HCT116 (cell line): Measurements from ENCODE around the gene GRID2. TPM values are rescaled to one million over a fixed set of nuclear protein-coding genes. Genes with fewer than 3 reads are reported as not detected.

ENCODE experiments used
- ATAC-seq: fragments of 200-7000 bp; cut with Tn5 transposase; 2 replicates; pipeline ENCODE4 v1.9.1; 2020; ENCODE audit warnings: mild to moderate bottlenecking, moderate library complexity
- BruUV-seq: library from RNA; stranded (reverse); fragments of 400-500 nt; replicated peaks from 2 replicates; lab custom pipeline; 2021; lab: Mats Ljungman, UMichigan
- CTCF ChIA-PET: fragments of 300-600 bp; sonication (Branson Sonifier 250); formaldehyde crosslinking; loops from one replicate; lab custom pipeline; 2021; ENCODE audit warnings: antibody characterized with exemption; lab: Charles Lee
- POLR2A ChIA-PET: fragments of 300-600, 350-600 bp; sonication (Branson Sonifier 250); formaldehyde crosslinking; loops from one replicate; lab custom pipeline; 2021; ENCODE audit warnings: antibody characterized with exemption; lab: Charles Lee
- RAD21 ChIA-PET, 2 experiments: fragments of 300-600 bp; sonication (Branson Sonifier 250); formaldehyde crosslinking; loops; one replicate each; lab custom pipeline; 2023; ENCODE audit warnings: low total read pairs in 2 of 2; ENCODE audit not compliant: uncharacterized antibody in 2 of 2, unreplicated experiment in 2 of 2, low non-redundant PET in 1 of 2; lab: Charles Lee
- DNase-seq: peaks from one replicate; pipeline ENCODE4 v3.0.0-alpha.2; 2010; ENCODE audit warnings: low read depth, low spot score
- H2AFZ ChIP-seq: fragments of 200-600 bp; shearing (Covaris generic), sonication (generic); 2 replicates; pipeline ENCODE4 v1.6.1; 2017; ENCODE audit warnings: low read depth, mixed run types, mixed read lengths, antibody characterized with exemption, low read length; ENCODE audit not compliant: poor library complexity, severe bottlenecking
- H3K27ac ChIP-seq: 2 replicates; pipeline ENCODE4 v1.5.1; 2012; ENCODE audit warnings: low read depth, low read length
- H3K27me3 ChIP-seq: fragments of 200-600 bp; sonication (generic); 2 replicates; pipeline ENCODE4 v1.6.1; 2016; ENCODE audit warnings: mixed run types, low read length, mixed read lengths; ENCODE audit not compliant: insufficient read depth
- H3K36me3 ChIP-seq, 2 experiments: fragments of 200-500 bp in 1 of 2; fragments of 200-600 bp in 1 of 2; sonication (Bioruptor generic) in 1 of 2; sonication (generic) in 1 of 2; 2 replicates each; pipeline versions ENCODE4 v1.5.1 to v1.6.1; 2014 to 2016; ENCODE audit warnings: low read length in 2 of 2, inconsistent platforms in 1 of 2, mixed read lengths in 1 of 2, mixed run types in 1 of 2; ENCODE audit not compliant: insufficient read depth in 2 of 2, control insufficient read depth in 1 of 2
- H3K4me1 ChIP-seq, 2 experiments: fragments of 200-600 bp in 1 of 2; sonication (generic) in 1 of 2; 2 replicates each; pipeline versions ENCODE4 v1.5.1 to v1.6.1; 2012 to 2017; ENCODE audit warnings: low read length in 2 of 2, inconsistent platforms in 1 of 2, mild to moderate bottlenecking in 1 of 2, mixed read lengths in 1 of 2, mixed run types in 1 of 2, moderate library complexity in 1 of 2; ENCODE audit not compliant: insufficient read depth in 2 of 2, control insufficient read depth in 1 of 2
- H3K4me2 ChIP-seq: fragments of 200-600 bp; sonication (generic); 2 replicates; pipeline ENCODE4 v1.6.1; 2017; ENCODE audit warnings: mixed run types, low read length, mixed read lengths
- H3K4me3 ChIP-seq, 2 experiments: fragments of 200-600 bp in 1 of 2; sonication (generic) in 1 of 2; replicated peaks in 1 of 2; 2 replicates each; pipeline ENCODE4 v1.5.1; 2011 to 2016; ENCODE audit warnings: low read length in 2 of 2, control low read depth in 1 of 2, low read depth in 1 of 2, mild to moderate bottlenecking in 1 of 2, mixed read lengths in 1 of 2, mixed run types in 1 of 2
- H3K79me2 ChIP-seq: fragments of 200-600 bp; sonication (generic); 2 replicates; pipeline ENCODE4 v1.6.1; 2017; ENCODE audit warnings: mild to moderate bottlenecking, mixed run types, low read length, moderate library complexity, mixed read lengths; ENCODE audit not compliant: insufficient read depth
- H3K9ac ChIP-seq: fragments of 200-600 bp; sonication (generic); 2 replicates; pipeline ENCODE4 v1.6.1; 2016; ENCODE audit warnings: low read length, mixed read lengths
- H3K9me2 ChIP-seq: fragments of 200-600 bp; sonication (generic), shearing (Covaris generic); 2 replicates; pipeline ENCODE4 v1.6.1; 2017; ENCODE audit warnings: mixed run types, mild to moderate bottlenecking, moderate library complexity; ENCODE audit not compliant: insufficient read depth
- H3K9me3 ChIP-seq, 2 experiments: fragments of 200-500 bp in 1 of 2; fragments of 200-600 bp in 1 of 2; sonication (Bioruptor generic) in 1 of 2; sonication (generic) in 1 of 2; 2 replicates each; pipeline ENCODE4 v1.6.1; 2014 to 2017; ENCODE audit warnings: low read length in 2 of 2, mixed read lengths in 2 of 2, inconsistent platforms in 1 of 2, low read depth in 1 of 2, mild to moderate bottlenecking in 1 of 2, mixed run types in 1 of 2, moderate library complexity in 1 of 2; ENCODE audit not compliant: control insufficient read depth in 1 of 2, insufficient read depth in 1 of 2
- H4K20me1 ChIP-seq: fragments of 200-600 bp; sonication (generic), shearing (Covaris generic); 2 replicates; pipeline ENCODE4 v1.6.1; 2017; ENCODE audit warnings: mixed run types, mild to moderate bottlenecking, moderate library complexity; ENCODE audit not compliant: insufficient read depth
- CBX3 ChIP-seq: IDR thresholded peaks from 2 replicates; pipeline ENCODE4 v1.6.1; 2012; ENCODE audit warnings: low read depth
- CEBPB ChIP-seq: IDR thresholded peaks from 2 replicates; pipeline ENCODE4 v1.6.1; 2012; ENCODE audit warnings: low read depth
- EGR1 ChIP-seq: IDR thresholded peaks from 2 replicates; pipeline ENCODE4 v1.6.1; 2012; ENCODE audit warnings: low read depth
- EZH2 ChIP-seq: fragments of 200-600 bp; sonication (generic); IDR thresholded peaks from 2 replicates; pipeline ENCODE4 v1.6.1; 2017; ENCODE audit warnings: antibody characterized with exemption, mixed run types
- EZH2phosphoT487 ChIP-seq: fragments of 200-600 bp; IDR thresholded peaks from 2 replicates; pipeline ENCODE4 v1.6.1; 2018; ENCODE audit warnings: antibody characterized with exemption, borderline replicate concordance
- FOSL1 ChIP-seq: IDR thresholded peaks from 2 replicates; pipeline ENCODE4 v1.6.1; 2012; ENCODE audit warnings: low read depth
- JUND ChIP-seq: IDR thresholded peaks from 2 replicates; pipeline ENCODE4 v1.6.1; 2012
- POLR2A ChIP-seq: IDR thresholded peaks from 2 replicates; pipeline ENCODE4 v1.7.0; 2011; ENCODE audit warnings: borderline replicate concordance; ENCODE audit not compliant: insufficient read depth, insufficient read length; ENCODE audit errors: extremely low read depth
- RAD21 ChIP-seq: IDR thresholded peaks from 2 replicates; pipeline ENCODE4 v1.6.1; 2012; ENCODE audit warnings: low read depth, mild to moderate bottlenecking
- SIN3A ChIP-seq: IDR thresholded peaks from 2 replicates; pipeline ENCODE4 v1.6.1; 2012; ENCODE audit warnings: low read depth
- SP1 ChIP-seq: IDR thresholded peaks from 2 replicates; pipeline ENCODE4 v1.6.1; 2012; ENCODE audit warnings: low read depth
- SRF ChIP-seq: IDR thresholded peaks from 2 replicates; pipeline ENCODE4 v1.6.1; 2012; ENCODE audit warnings: low read depth
- TCF7L2 ChIP-seq: IDR thresholded peaks from 2 replicates; pipeline ENCODE4 v1.7.0; 2011; ENCODE audit warnings: borderline replicate concordance, inconsistent platforms; ENCODE audit not compliant: insufficient read depth, insufficient read length; ENCODE audit errors: extremely low read depth
- YY1 ChIP-seq: IDR thresholded peaks from 2 replicates; pipeline ENCODE4 v1.6.1; 2011; ENCODE audit warnings: low read length, low read depth, moderate library complexity, mild to moderate bottlenecking; ENCODE audit not compliant: insufficient replicate concordance; ENCODE audit errors: extremely low read depth
- ZFX ChIP-seq: fragments of 450-650 bp; IDR thresholded peaks from 2 replicates; pipeline ENCODE4 v1.6.1; 2017
- ZNF274 ChIP-seq: fragments of 200-500 bp; sonication (Bioruptor generic); IDR thresholded peaks from 2 replicates; pipeline ENCODE4 v1.6.1; 2014; ENCODE audit warnings: mild to moderate bottlenecking, low read depth, low read length, inconsistent platforms
- intact Hi-C: fragments of 100-400 bp; cut with micrococcal nuclease; formaldehyde crosslinking; loops from 2 replicates; pipeline ENCODE4 v1.10.0; 2022
- total RNA-seq: library from RNA; stranded (reverse); gene quantifications from one replicate; pipeline ENCODE4 v1.2.1, GENCODE V29; 2021; ENCODE audit not compliant: unreplicated experiment
- TF ChIP-seq, protein P1 (sequence below): IDR thresholded peaks from 2 replicates; pipeline ENCODE4 v1.6.1; 2012
- TF ChIP-seq, protein P2 (sequence below): IDR thresholded peaks from 2 replicates; pipeline ENCODE4 v1.6.1; 2011; ENCODE audit warnings: mild to moderate bottlenecking, low read length, moderate library complexity; ENCODE audit not compliant: insufficient replicate concordance; ENCODE audit errors: extremely low read depth
- TF ChIP-seq, protein P3 (sequence below): IDR thresholded peaks from 2 replicates; pipeline ENCODE4 v1.6.1; 2012; ENCODE audit warnings: low read depth
- TF ChIP-seq, protein P4 (sequence below), 3 experiments: fragments of 200-600 bp in 1 of 3; sonication (generic) in 1 of 3; IDR thresholded peaks in 2 of 3; conservative IDR thresholded peaks in 1 of 3; 2 replicates each; pipeline ENCODE4 v1.5.1; 2012 to 2017; ENCODE audit warnings: low read depth in 2 of 3, low read length in 2 of 3, antibody characterized with exemption in 1 of 3, borderline replicate concordance in 1 of 3, control low read depth in 1 of 3, mild to moderate bottlenecking in 1 of 3, mixed read lengths in 1 of 3, mixed run types in 1 of 3, moderate library complexity in 1 of 3; ENCODE audit not compliant: insufficient read depth in 1 of 3

Gene GRID2
- total RNA-seq, 1 experiment from 2014 or later, result not detected

DNA sequence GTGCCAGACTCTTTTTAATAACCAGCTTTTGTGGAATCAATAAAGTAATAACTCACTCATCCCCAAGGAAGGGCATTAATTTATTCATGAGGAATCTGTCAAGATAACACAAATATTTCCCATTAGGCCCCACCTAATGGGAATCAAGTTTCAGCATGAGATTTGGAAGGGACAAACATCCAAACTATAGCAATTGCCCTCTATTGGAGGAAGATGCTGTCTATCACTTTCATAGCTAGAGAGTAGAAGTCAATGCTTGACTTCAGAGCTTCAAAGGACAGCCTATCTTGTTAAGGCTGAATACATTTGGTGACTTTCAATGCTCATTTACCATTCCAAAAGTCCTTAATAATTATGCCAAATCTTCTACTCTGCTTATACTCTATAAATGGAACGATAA is 1439.9 kb downstream of the GRID2 start:
- Histone ChIP-seq H3K4me3 (no peak overlapping the region), H3K36me3 (no peaks in the 10 kb centered on the region), H3K9me3 (no peaks in the 10 kb centered on the region), H3K79me2 (no peaks in the 10 kb centered on the region), H2AFZ (no peak overlapping the region), H3K9ac (no peak overlapping the region), H3K4me2 (no peak overlapping the region), H3K9me2 (0 out of 2 replicates have a peak, but pooled peaks cover 2% of the 10 kb centered on the region), H3K27ac (no peak overlapping the region), H4K20me1 (no peaks in the 10 kb centered on the region), H3K27me3 (no peaks in the 10 kb centered on the region), H3K4me1 (no peaks in the 10 kb centered on the region)
- CTCF ChIA-PET, result no interaction called here
- intact Hi-C loops, result no loop called here
- RAD21 ChIA-PET, result no interaction called here
- ATAC-seq, result no peak
- no TSS peak for BruUV-seq
- DNase-seq, result no peak
- TF ChIP-seq TCF7L2, result no peak
- TF ChIP-seq ZFX, result no peak
- TF ChIP-seq, protein P1, sequence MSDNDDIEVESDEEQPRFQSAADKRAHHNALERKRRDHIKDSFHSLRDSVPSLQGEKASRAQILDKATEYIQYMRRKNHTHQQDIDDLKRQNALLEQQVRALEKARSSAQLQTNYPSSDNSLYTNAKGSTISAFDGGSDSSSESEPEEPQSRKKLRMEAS, result no peak
- TF ChIP-seq EZH2phosphoT487, result no peak
- TF ChIP-seq SIN3A, result no peak
- no peak for TF ChIP-seq JUND
- TF ChIP-seq FOSL1, result no peak
- TF ChIP-seq EGR1, result no peak
- TF ChIP-seq, protein P2, sequence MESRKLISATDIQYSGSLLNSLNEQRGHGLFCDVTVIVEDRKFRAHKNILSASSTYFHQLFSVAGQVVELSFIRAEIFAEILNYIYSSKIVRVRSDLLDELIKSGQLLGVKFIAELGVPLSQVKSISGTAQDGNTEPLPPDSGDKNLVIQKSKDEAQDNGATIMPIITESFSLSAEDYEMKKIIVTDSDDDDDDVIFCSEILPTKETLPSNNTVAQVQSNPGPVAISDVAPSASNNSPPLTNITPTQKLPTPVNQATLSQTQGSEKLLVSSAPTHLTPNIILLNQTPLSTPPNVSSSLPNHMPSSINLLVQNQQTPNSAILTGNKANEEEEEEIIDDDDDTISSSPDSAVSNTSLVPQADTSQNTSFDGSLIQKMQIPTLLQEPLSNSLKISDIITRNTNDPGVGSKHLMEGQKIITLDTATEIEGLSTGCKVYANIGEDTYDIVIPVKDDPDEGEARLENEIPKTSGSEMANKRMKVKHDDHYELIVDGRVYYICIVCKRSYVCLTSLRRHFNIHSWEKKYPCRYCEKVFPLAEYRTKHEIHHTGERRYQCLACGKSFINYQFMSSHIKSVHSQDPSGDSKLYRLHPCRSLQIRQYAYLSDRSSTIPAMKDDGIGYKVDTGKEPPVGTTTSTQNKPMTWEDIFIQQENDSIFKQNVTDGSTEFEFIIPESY, result no peak
- no peak for TF ChIP-seq ZNF274
- TF ChIP-seq RAD21, result no peak
- TF ChIP-seq YY1, result no peak
- TF ChIP-seq, protein P3, sequence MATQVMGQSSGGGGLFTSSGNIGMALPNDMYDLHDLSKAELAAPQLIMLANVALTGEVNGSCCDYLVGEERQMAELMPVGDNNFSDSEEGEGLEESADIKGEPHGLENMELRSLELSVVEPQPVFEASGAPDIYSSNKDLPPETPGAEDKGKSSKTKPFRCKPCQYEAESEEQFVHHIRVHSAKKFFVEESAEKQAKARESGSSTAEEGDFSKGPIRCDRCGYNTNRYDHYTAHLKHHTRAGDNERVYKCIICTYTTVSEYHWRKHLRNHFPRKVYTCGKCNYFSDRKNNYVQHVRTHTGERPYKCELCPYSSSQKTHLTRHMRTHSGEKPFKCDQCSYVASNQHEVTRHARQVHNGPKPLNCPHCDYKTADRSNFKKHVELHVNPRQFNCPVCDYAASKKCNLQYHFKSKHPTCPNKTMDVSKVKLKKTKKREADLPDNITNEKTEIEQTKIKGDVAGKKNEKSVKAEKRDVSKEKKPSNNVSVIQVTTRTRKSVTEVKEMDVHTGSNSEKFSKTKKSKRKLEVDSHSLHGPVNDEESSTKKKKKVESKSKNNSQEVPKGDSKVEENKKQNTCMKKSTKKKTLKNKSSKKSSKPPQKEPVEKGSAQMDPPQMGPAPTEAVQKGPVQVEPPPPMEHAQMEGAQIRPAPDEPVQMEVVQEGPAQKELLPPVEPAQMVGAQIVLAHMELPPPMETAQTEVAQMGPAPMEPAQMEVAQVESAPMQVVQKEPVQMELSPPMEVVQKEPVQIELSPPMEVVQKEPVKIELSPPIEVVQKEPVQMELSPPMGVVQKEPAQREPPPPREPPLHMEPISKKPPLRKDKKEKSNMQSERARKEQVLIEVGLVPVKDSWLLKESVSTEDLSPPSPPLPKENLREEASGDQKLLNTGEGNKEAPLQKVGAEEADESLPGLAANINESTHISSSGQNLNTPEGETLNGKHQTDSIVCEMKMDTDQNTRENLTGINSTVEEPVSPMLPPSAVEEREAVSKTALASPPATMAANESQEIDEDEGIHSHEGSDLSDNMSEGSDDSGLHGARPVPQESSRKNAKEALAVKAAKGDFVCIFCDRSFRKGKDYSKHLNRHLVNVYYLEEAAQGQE, result no peak
- TF ChIP-seq, protein P4, sequence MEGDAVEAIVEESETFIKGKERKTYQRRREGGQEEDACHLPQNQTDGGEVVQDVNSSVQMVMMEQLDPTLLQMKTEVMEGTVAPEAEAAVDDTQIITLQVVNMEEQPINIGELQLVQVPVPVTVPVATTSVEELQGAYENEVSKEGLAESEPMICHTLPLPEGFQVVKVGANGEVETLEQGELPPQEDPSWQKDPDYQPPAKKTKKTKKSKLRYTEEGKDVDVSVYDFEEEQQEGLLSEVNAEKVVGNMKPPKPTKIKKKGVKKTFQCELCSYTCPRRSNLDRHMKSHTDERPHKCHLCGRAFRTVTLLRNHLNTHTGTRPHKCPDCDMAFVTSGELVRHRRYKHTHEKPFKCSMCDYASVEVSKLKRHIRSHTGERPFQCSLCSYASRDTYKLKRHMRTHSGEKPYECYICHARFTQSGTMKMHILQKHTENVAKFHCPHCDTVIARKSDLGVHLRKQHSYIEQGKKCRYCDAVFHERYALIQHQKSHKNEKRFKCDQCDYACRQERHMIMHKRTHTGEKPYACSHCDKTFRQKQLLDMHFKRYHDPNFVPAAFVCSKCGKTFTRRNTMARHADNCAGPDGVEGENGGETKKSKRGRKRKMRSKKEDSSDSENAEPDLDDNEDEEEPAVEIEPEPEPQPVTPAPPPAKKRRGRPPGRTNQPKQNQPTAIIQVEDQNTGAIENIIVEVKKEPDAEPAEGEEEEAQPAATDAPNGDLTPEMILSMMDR (IDR thresholded peaks at IDR 0.05 in 2 of 3, conservative IDR thresholded peaks at IDR 0.05 in 1 of 3; ENCODE audit: borderline replicate concordance in 1 of 3, insufficient read depth in 1 of 3, low read depth in 2 of 3, low read length in 2 of 3), result no peak
- no peak for TF ChIP-seq POLR2A
- TF ChIP-seq SP1, result no peak
- no peak for TF ChIP-seq EZH2
- TF ChIP-seq SRF, result no peak
- TF ChIP-seq CEBPB, result no peak
- no peak for TF ChIP-seq CBX3
- POLR2A ChIA-PET, result no interaction called here
